Testis (tissue), 2 donors: ENCODE data around the gene CYTH2.

ENCODE experiments used
- POLR2A ChIP-seq: fragments of 450-650 bp; IDR thresholded peaks from one replicate; pipeline ENCODE4 v1.6.1; 2017; ENCODE audit warnings: antibody characterized with exemption, mild to moderate bottlenecking, moderate library complexity
- TF ChIP-seq, protein P1 (sequence below), 3 experiments: fragments of 450-650 bp in 2 of 3; fragments of 200-600 bp in 1 of 3; sonication (generic) in 1 of 3; IDR thresholded peaks; one replicate each; pipeline ENCODE4 v1.5.1; 2016 to 2019; ENCODE audit warnings: antibody characterized with exemption in 3 of 3, mild to moderate bottlenecking in 2 of 3, moderate library complexity in 1 of 3

DNA sequence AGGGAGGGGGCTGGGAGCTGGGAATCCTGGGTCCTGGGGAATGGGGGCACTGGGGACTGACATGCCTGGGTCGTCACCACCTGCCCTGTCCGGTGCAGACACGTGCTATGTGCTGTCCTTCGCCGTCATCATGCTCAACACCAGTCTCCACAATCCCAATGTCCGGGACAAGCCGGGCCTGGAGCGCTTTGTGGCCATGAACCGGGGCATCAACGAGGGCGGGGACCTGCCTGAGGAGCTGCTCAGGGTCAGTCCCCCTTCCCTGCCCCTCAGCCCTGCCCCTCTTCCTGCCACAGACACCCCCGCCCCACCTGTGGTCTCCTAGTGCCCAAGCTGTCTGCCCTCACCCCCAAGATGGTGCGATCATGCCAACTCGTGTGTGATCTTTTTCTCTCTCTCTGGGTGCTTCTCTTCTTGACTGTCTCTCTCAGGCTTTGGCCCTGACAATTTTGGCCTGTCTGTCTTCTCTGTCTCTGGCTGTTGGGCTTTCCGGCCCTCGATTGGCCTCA lies 5.0 kb downstream of the CYTH2 start:
- TF ChIP-seq, protein P1, sequence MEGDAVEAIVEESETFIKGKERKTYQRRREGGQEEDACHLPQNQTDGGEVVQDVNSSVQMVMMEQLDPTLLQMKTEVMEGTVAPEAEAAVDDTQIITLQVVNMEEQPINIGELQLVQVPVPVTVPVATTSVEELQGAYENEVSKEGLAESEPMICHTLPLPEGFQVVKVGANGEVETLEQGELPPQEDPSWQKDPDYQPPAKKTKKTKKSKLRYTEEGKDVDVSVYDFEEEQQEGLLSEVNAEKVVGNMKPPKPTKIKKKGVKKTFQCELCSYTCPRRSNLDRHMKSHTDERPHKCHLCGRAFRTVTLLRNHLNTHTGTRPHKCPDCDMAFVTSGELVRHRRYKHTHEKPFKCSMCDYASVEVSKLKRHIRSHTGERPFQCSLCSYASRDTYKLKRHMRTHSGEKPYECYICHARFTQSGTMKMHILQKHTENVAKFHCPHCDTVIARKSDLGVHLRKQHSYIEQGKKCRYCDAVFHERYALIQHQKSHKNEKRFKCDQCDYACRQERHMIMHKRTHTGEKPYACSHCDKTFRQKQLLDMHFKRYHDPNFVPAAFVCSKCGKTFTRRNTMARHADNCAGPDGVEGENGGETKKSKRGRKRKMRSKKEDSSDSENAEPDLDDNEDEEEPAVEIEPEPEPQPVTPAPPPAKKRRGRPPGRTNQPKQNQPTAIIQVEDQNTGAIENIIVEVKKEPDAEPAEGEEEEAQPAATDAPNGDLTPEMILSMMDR (IDR thresholded peaks at IDR 0.05): no peak
- TF ChIP-seq POLR2A: no peak
